GM13977 (cell line): Measurements from ENCODE around the gene RSRC1.
A peak's percentile ranks its signal among the peaks of the same experiment; 100 is the strongest.

Experiments
- DNase-seq: peaks from one replicate; pipeline ENCODE4 v3.0.0; 2012; ENCODE audit warnings: low spot score
- CTCF ChIP-seq: IDR thresholded peaks from 2 replicates; pipeline ENCODE4 v1.5.1; 2012; ENCODE audit warnings: mild to moderate bottlenecking, control low read depth; ENCODE audit not compliant: insufficient read depth; ENCODE audit errors: extremely low read depth, missing control alignments
- in situ Hi-C: fragments of 300-500 bp; cut with MboI; formaldehyde crosslinking; loops from one replicate; pipeline ENCODE4 v1.12.0; 2022; ENCODE audit warnings: low sequenced_read_pairs, low pct_unique_long_range_greater_than_20kb, mixed read lengths, inconsistent platforms; ENCODE audit not compliant: unreplicated experiment

RSRC1 gene

DNA sequence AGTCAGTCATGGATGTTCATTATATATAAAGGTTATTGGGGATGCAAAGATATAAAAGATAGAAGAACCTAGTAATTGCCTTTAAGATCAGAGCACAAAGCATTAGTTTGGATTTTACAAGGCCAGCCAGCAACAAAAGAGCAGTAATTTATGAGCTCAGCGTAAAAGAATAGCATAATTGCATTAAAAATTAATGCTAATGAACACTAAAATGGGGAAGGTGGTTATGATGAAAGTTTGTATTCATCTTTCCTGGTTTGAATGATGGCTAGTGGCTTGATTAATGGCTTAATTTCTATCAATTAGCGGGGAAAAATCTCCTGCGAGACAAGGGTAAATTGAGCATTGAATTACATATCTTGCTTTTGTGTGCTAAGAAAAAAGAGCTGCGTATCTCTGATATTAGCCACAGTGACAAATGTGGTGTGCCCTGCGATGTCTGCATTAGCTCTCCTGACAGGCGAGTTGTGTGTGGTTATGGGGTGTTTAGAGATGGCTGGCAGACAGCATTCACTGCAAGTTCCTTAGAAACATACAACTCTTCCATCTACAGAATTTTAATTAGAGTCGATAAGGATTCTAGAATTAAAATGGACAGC lies 418.3 kb downstream of the RSRC1 start:
- TF ChIP-seq CTCF: no peak
- in situ Hi-C loops: loop anchor here (25.0 kb wide), 1 partner anchor 916 kb away; no protein-coding TSS in a partner anchor
- no peak for DNase-seq

- no peak for TF ChIP-seq CTCF
- DNase-seq: no peak
- in situ Hi-C loops: loop anchor here (25.0 kb wide), 1 partner anchor 919 kb away; no protein-coding TSS in a partner anchor
These were observed 421.4 kb downstream of the RSRC1 start for GRCh38 chr3:158531334-158531733.

- TF ChIP-seq CTCF: peak; percentile 54
- in situ Hi-C loops: loop anchor here (25.0 kb wide), 1 partner anchor 920 kb away; no protein-coding TSS in a partner anchor
- DNase-seq: peak; percentile 24
These were observed 422.3 kb downstream of the RSRC1 start for GRCh38 chr3:158532099-158532734.

GRCh38 chr3:158535918-158536317 lies 426.0 kb downstream of the RSRC1 start:
- TF ChIP-seq CTCF: no peak

DNA sequence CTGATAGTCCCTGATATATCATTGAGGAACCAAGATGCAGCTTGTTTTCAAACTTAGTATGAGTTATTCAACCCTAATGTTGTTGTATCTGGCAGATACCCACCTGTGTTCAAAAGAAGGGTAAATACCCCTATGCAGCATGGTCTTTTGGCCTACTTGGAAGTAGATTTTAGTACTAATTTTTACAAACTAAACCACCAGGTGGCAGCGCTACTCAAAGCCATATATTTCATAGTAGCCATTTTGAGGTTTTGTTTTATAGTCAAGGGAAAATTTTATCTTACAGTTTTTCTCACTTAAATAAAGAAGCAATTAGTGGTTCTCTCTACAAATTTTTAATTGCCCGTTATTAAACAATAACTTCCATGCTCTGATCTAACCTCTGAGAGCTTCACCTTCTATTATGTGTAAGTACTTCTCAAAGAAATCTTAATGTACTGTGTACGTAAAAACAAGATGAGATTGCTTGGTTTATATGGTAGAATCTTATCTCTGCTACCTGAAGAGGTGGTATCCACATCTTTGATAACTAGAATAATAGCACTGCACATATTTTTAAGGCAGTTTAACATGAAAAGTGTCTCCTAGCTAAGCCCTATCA lies 429.6 kb downstream of the RSRC1 start:
- DNase-seq: no peak
- in situ Hi-C loops: loop anchor here (25.0 kb wide), 1 partner anchor 927 kb away; no protein-coding TSS in a partner anchor
- peak; percentile 46 for TF ChIP-seq CTCF

More at GRCh38 chr3:158535918-158536317, 426.0 kb downstream of the RSRC1 start:
- in situ Hi-C loops: loop anchor here (25.0 kb wide), 1 partner anchor 924 kb away; no protein-coding TSS in a partner anchor
- no peak for DNase-seq

DNA sequence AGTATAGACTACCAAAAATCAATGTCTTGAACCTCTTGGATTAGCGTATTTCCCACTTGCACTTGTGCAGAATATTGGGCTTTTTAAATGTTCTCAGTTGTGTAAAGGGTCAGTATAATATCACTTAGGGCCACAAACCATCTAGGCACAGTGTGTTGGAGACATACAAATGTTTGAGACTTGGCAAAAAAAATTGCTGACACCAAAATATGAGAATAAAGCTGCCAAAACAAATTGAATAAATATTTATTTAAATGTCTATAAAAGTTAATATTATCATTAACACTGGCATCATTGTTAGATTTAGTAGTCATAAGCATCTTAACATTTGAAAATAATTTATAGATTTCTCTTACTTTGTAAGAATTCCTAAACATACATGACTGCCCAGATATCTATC lies 430.2 kb downstream of the RSRC1 start:
- in situ Hi-C loops: loop anchor here (25.0 kb wide), 1 partner anchor 928 kb away; no protein-coding TSS in a partner anchor
- DNase-seq: no peak
- TF ChIP-seq CTCF: no peak
